ENCODE data around the gene SORBS2. TPM values are rescaled to one million over a fixed set of nuclear protein-coding genes. Genes with fewer than 3 reads are reported as not detected.

SORBS2 gene
- total RNA-seq, 1 experiment from 2014 or later, result 0.34 TPM

DNA sequence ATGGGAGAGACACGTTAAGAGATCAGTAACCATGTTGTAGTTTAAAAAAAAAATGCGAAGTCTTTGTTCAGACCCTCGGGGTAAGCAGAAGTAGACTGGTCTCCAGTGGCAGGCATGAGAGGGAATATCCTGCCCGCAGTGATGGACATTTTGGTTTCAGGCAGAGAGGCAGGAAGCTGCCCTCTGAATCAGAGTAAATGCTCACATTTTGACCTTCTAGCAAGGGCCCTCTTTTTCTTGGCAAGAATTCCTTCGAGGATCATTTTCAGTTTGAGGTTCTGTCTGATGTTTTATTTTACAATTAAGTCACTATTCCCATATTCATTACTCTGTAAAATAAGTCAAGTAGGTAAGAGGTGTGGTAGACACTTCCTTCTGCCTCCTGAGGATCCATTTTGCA, 28.4 kb downstream of the SORBS2 start (continued):
- TF ChIP-seq, protein P1, sequence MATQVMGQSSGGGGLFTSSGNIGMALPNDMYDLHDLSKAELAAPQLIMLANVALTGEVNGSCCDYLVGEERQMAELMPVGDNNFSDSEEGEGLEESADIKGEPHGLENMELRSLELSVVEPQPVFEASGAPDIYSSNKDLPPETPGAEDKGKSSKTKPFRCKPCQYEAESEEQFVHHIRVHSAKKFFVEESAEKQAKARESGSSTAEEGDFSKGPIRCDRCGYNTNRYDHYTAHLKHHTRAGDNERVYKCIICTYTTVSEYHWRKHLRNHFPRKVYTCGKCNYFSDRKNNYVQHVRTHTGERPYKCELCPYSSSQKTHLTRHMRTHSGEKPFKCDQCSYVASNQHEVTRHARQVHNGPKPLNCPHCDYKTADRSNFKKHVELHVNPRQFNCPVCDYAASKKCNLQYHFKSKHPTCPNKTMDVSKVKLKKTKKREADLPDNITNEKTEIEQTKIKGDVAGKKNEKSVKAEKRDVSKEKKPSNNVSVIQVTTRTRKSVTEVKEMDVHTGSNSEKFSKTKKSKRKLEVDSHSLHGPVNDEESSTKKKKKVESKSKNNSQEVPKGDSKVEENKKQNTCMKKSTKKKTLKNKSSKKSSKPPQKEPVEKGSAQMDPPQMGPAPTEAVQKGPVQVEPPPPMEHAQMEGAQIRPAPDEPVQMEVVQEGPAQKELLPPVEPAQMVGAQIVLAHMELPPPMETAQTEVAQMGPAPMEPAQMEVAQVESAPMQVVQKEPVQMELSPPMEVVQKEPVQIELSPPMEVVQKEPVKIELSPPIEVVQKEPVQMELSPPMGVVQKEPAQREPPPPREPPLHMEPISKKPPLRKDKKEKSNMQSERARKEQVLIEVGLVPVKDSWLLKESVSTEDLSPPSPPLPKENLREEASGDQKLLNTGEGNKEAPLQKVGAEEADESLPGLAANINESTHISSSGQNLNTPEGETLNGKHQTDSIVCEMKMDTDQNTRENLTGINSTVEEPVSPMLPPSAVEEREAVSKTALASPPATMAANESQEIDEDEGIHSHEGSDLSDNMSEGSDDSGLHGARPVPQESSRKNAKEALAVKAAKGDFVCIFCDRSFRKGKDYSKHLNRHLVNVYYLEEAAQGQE (IDR thresholded peaks at IDR 0.05; ENCODE audit: low read depth), result no peak
- TF ChIP-seq POLR2A (IDR thresholded peaks at IDR 0.05; ENCODE audit: borderline replicate concordance, extremely low read depth, insufficient read depth, insufficient read length) (no peak), CTCF (IDR thresholded peaks at IDR 0.05 in 2 of 3, conservative IDR thresholded peaks at IDR 0.05 in 1 of 3; ENCODE audit: borderline replicate concordance in 1 of 3, insufficient read depth in 1 of 3, low read depth in 2 of 3, low read length in 2 of 3) (no peak), YY1 (IDR thresholded peaks at IDR 0.05; ENCODE audit: extremely low read depth, insufficient replicate concordance, low read depth, low read length) (no peak), POLR2AphosphoS5 (IDR thresholded peaks at IDR 0.05; ENCODE audit: low read depth, low read length) (no peak)

GRCh38 chr4:185782523-185782922, 29.5 kb downstream of the SORBS2 start:
- H3K9me3 ChIP-seq (ENCODE audit: control insufficient read depth in 1 of 2, insufficient read depth in 1 of 2, low read depth in 1 of 2, low read length in 2 of 2), result no peaks in the 10 kb centered on the region
- no peak overlapping the region for H3K27ac ChIP-seq (ENCODE audit: low read depth, low read length)
- no peak overlapping the region for H2AFZ ChIP-seq (ENCODE audit: low read depth, low read length, poor library complexity, severe bottlenecking)
- ATAC-seq (no peak; the same call in 1 of the 2 replicates), DNase-seq (ENCODE audit: low read depth, low spot score) (no peak)
- ChIA-PET CTCF (no interaction called here), RAD21 (ENCODE audit: low non-redundant PET in 1 of 2, low total read pairs in 2 of 2, uncharacterized antibody in 2 of 2, unreplicated experiment in 2 of 2) (no interaction called here), POLR2A (no interaction called here)
- H4K20me1 ChIP-seq (ENCODE audit: insufficient read depth), result no peaks in the 10 kb centered on the region
- no peaks in the 10 kb centered on the region for H3K27me3 ChIP-seq (ENCODE audit: insufficient read depth, low read length)
- BruUV-seq (replicated peaks), result no TSS peak
- no peak overlapping the region for H3K9ac ChIP-seq (ENCODE audit: low read length)
- TF ChIP-seq ZFX (IDR thresholded peaks at IDR 0.05), result no peak
- TF ChIP-seq EZH2 (IDR thresholded peaks at IDR 0.05), result no peak
- no peak for TF ChIP-seq TCF7L2 (IDR thresholded peaks at IDR 0.05; ENCODE audit: borderline replicate concordance, extremely low read depth, insufficient read depth, insufficient read length)
- no peak for TF ChIP-seq CEBPB (IDR thresholded peaks at IDR 0.05; ENCODE audit: low read depth)
- TF ChIP-seq, protein P2, sequence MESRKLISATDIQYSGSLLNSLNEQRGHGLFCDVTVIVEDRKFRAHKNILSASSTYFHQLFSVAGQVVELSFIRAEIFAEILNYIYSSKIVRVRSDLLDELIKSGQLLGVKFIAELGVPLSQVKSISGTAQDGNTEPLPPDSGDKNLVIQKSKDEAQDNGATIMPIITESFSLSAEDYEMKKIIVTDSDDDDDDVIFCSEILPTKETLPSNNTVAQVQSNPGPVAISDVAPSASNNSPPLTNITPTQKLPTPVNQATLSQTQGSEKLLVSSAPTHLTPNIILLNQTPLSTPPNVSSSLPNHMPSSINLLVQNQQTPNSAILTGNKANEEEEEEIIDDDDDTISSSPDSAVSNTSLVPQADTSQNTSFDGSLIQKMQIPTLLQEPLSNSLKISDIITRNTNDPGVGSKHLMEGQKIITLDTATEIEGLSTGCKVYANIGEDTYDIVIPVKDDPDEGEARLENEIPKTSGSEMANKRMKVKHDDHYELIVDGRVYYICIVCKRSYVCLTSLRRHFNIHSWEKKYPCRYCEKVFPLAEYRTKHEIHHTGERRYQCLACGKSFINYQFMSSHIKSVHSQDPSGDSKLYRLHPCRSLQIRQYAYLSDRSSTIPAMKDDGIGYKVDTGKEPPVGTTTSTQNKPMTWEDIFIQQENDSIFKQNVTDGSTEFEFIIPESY (IDR thresholded peaks at IDR 0.05; ENCODE audit: extremely low read depth, insufficient replicate concordance, low read length), result no peak
- TF ChIP-seq RAD21 (IDR thresholded peaks at IDR 0.05; ENCODE audit: low read depth), result no peak
- TF ChIP-seq JUND (IDR thresholded peaks at IDR 0.05), result no peak
- no peak for TF ChIP-seq SP1 (IDR thresholded peaks at IDR 0.05; ENCODE audit: low read depth)
- no peak for TF ChIP-seq YY1 (IDR thresholded peaks at IDR 0.05; ENCODE audit: extremely low read depth, insufficient replicate concordance, low read depth, low read length)
- H3K4me3 ChIP-seq (replicated peaks in 1 of 2; ENCODE audit: low read depth in 1 of 2, low read length in 2 of 2), result no peak overlapping the region
- no peaks in the 10 kb centered on the region for H3K4me1 ChIP-seq (ENCODE audit: control insufficient read depth in 1 of 2, insufficient read depth in 2 of 2, low read length in 2 of 2)
- H3K9me2 ChIP-seq (ENCODE audit: insufficient read depth), result no peaks in the 10 kb centered on the region
- intact Hi-C loops (cut with micrococcal nuclease), result no loop called here
- H3K36me3 ChIP-seq (ENCODE audit: control insufficient read depth in 1 of 2, insufficient read depth in 2 of 2, low read length in 2 of 2), result no peaks in the 10 kb centered on the region
- H3K79me2 ChIP-seq (ENCODE audit: insufficient read depth, low read length), result no peaks in the 10 kb centered on the region
- H3K4me2 ChIP-seq (ENCODE audit: low read length), result no peak overlapping the region
